Measurements from ENCODE around the gene COG1. TPM values are rescaled to one million over a fixed set of nuclear protein-coding genes. Genes with fewer than 3 reads are reported as not detected.
A peak's percentile ranks its signal among the peaks of the same experiment; 100 is the strongest.

Gene COG1
- total RNA-seq, 4 donors from 2014 or later = 48.3 to 83.3 (median 62.9) TPM

- Histone ChIP-seq H3K27me3 (no peaks in the 10 kb centered on the region), H3K9me3 (no peaks in the 10 kb centered on the region), H3K36me3 (no peaks in the 10 kb centered on the region), H3K4me3 (no peak overlapping the region), H3K27ac (no peak overlapping the region), H3K4me1 (no peaks in the 10 kb centered on the region)
- no peak for TF ChIP-seq POLR2A (IDR thresholded peaks at IDR 0.05)
- no peak for TF ChIP-seq CTCF (IDR thresholded peaks at IDR 0.05)
- no peak for DNase-seq
These were observed 40.8 kb upstream of the COG1 start for GRCh38 chr17:73151916-73152632.

GRCh38 chr17:73155410-73156165, 37.3 kb upstream of the COG1 start:
- Histone ChIP-seq H3K9me3 (no peaks in the 10 kb centered on the region), H3K27ac (no peak overlapping the region), H3K27me3 (no peaks in the 10 kb centered on the region), H3K36me3 (no peaks in the 10 kb centered on the region), H3K4me1 (no peaks in the 10 kb centered on the region), H3K4me3 (no peak overlapping the region)
- TF ChIP-seq POLR2A (IDR thresholded peaks at IDR 0.05) (no peak), CTCF (IDR thresholded peaks at IDR 0.05) (no peak)
- DNase-seq = no peak

DNA sequence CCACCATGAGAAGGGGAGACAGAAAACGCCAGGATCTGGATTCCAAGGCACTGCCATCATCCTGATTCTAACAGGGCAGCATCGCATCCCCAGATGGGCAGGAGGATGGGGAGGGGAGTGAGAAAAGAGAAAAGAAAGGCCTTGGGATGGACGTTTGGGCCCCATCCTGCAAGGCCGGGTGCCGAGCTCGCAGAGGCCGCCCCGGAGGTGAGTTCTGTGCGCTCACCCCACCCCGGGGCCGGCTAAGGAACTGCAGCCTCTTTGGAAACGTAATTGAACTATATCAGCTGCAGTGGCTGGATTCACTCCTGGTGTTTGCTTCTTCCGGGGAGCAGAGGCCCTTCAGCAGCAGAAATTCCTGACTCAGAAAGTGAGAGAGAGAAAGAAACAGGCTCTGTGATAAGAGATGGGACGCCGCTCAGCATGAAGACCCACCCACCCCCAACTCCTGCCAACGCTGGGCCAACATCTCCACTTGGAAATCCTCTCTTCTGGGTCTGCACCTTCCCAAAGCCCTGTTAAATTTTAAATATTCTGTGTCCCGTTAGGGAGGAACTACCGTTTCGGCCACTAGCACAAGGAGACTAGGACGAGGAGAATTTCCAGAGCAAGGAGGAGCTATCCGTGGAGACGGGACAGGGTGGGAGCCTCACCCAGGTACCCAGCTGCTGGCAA, 36.6 kb upstream of the COG1 start:
- no peaks in the 10 kb centered on the region for H3K36me3 ChIP-seq
- H3K4me3 ChIP-seq = no peak overlapping the region
- DNase-seq = peak; percentile 37 to 83 (median 79)
- no peak for TF ChIP-seq POLR2A (IDR thresholded peaks at IDR 0.05)
- TF ChIP-seq CTCF (IDR thresholded peaks at IDR 0.05) = peak; percentile 43 to 83 (median 71)
- no peak overlapping the region for H3K27ac ChIP-seq
- no peaks in the 10 kb centered on the region for H3K4me1 ChIP-seq
- H3K9me3 ChIP-seq = no peaks in the 10 kb centered on the region
- no peaks in the 10 kb centered on the region for H3K27me3 ChIP-seq

DNA sequence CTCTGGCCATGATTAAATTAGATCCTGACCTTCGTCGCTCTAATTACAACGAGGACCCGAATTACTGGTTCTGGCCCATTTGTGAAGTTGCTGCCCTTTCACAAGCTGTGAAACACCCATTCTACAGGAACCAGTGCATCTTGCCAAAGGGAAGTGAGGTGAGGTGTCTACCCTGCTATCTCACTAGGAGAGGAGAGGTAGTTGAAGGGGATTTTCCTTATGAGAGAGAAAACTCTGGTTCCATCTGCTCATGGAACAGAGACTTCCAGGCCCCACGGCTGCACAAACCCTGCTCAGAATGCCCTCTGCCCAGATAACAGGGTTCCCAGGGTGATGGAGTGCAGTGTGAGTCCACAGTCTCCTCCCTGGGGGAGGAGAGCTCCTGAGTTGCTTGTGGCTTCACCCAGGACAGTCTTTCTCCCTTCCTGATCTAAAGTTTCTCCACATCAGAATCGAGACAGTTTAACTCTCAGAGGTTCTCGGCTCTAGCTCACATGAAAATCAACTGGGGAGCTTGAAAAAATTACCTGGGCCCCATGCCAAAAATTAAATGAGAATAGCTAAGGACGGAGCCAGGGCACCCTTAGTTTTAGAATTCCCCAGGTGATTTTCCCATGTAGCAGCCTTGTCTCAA, 35.9 kb upstream of the COG1 start:
- Histone ChIP-seq H3K4me1 (no peaks in the 10 kb centered on the region), H3K27ac (no peak overlapping the region), H3K4me3 (no peak overlapping the region), H3K27me3 (no peaks in the 10 kb centered on the region), H3K36me3 (no peaks in the 10 kb centered on the region), H3K9me3 (no peaks in the 10 kb centered on the region)
- DNase-seq = no peak
- TF ChIP-seq POLR2A (IDR thresholded peaks at IDR 0.05) (no peak), CTCF (IDR thresholded peaks at IDR 0.05) (no peak)

- H3K27me3 ChIP-seq = no peaks in the 10 kb centered on the region
- H3K4me3 ChIP-seq = no peak overlapping the region
- TF ChIP-seq POLR2A (IDR thresholded peaks at IDR 0.05) (no peak), CTCF (IDR thresholded peaks at IDR 0.05) (no peak)
- H3K9me3 ChIP-seq = no peaks in the 10 kb centered on the region
- DNase-seq = no peak
- no peaks in the 10 kb centered on the region for H3K36me3 ChIP-seq
- no peaks in the 10 kb centered on the region for H3K4me1 ChIP-seq
- no peak overlapping the region for H3K27ac ChIP-seq
These were observed 35.3 kb upstream of the COG1 start for GRCh38 chr17:73157521-73157890.
